GM21529 (cell line): ENCODE data around the gene NDUFB6.
A peak's percentile ranks its signal among the peaks of the same experiment; 100 is the strongest.
"Not testable (repeated sequence)": the region's sequence is repeated elsewhere in the genome, so short reads cannot be mapped to it uniquely, and the experiment has no call there.

Source experiments
- ATAC-seq: cut with Tn5 transposase; IDR thresholded peaks from one replicate; pipeline ENCODE4 v1.9.1; 2021; ENCODE audit not compliant: unreplicated experiment

NDUFB6 gene

DNA sequence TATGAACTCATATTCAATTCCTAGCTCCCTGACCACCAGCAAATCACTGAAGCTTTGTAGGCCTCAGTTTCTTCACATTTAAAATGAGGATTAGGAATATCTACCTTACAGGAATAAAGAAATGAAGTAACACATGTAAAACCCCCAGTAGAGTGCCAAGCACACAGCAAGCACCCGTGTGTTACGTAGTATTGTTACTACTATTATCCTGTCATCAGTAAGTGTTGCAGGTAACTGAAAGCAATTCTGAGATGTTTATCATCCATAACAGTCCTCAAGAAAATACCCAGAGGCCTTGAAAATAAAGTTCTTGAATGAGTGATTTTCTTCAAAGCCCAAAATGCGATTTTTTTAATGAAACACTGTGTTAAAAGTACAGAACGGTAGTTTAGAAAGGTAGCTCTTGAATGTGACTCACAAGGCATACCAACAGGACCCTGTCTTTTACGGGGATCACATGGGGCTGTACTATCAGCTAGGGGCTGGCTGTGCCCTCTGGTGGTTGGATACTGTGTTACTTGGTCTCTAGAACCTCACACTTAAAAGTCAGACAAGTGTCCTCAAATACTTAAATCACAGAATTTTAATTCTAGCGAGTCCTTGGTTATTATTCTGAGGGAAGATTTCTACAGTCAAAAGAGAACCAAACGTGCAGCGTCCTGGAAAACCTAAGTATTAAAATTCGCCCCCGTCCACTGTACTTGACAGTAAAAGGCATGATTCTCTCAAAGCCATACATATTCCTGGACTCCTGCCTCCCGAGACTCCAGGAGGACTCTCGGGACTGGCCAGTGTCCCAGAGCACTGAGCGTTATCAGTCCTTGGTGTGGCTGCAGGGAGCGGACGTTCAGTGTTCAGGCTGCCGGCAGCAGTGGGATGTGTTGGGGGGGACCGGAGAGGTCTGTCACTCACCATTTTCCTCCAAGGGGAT is 725 bp downstream of the NDUFB6 start:
- ATAC-seq, result peak; percentile 88

GRCh38 chr9:32570262-32570661 is 2.7 kb downstream of the NDUFB6 start:
- ATAC-seq, result no peak

GRCh38 chr9:32566770-32567169 is 6.2 kb downstream of the NDUFB6 start:
- ATAC-seq, result no peak

GRCh38 chr9:32565967-32566366 is 7.0 kb downstream of the NDUFB6 start:
- ATAC-seq, result no peak

DNA sequence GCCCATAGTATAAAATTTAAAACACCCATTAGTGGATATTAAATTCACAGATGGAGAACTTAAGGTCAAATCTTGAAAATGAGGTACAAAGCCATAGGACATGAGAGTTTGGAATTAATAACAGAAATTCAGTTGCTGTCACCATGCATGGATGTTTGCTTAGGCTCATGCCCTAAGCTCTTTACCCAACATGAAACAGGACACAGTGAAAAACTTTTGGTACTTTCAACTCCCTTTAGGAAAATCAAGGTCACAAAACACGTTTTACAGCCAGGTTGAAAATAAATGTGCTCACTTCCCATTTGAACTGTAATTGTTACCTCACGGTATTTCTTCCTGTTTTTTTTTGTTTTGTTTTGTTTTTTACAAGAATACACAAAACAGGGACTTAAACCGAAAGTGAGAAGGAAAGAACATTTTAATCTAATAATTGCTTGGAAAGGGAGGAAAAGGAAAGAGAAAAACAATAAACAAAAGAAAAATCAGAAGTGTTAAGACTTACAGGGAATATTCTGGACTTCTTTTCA is 14.5 kb downstream of the NDUFB6 start:
- no peak for ATAC-seq

GRCh38 chr9:32554591-32554990 is 18.4 kb downstream of the NDUFB6 start:
- ATAC-seq, result no peak

DNA sequence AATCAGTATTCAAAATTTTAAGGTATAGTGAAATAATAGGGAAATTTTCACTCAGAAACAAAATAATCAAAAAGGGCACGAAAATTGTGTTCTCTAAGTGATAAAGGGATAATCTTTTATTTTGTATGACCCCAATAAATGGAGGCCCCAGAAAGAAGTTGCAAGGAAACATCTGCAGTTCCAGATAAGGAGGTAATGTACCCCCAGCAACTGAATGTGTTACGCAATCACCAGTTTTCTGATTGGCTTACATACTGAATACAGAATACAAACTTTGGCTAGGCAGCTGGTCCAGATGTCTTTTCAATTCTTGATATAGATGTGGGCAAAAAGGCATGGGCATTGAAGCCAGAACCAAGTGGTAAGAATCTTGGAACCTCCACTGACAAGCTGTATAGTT is 18.9 kb downstream of the NDUFB6 start:
- ATAC-seq, result no peak

- ATAC-seq, result peak; percentile 64
These were observed 20.6 kb downstream of the NDUFB6 start, which contains the start of the genes SMIM27 and TOPORS for GRCh38 chr9:32552172-32552872. SMIM27 (plus strand) TSS chr9:32552327; CDS start chr9:32552435, 108 bp downstream. TOPORS (minus strand) TSS chr9:32552586; CDS start chr9:32552436, 150 bp downstream.

GRCh38 chr9:32551276-32552051 is 21.5 kb downstream of the NDUFB6 start:
- peak; percentile 3 for ATAC-seq

DNA sequence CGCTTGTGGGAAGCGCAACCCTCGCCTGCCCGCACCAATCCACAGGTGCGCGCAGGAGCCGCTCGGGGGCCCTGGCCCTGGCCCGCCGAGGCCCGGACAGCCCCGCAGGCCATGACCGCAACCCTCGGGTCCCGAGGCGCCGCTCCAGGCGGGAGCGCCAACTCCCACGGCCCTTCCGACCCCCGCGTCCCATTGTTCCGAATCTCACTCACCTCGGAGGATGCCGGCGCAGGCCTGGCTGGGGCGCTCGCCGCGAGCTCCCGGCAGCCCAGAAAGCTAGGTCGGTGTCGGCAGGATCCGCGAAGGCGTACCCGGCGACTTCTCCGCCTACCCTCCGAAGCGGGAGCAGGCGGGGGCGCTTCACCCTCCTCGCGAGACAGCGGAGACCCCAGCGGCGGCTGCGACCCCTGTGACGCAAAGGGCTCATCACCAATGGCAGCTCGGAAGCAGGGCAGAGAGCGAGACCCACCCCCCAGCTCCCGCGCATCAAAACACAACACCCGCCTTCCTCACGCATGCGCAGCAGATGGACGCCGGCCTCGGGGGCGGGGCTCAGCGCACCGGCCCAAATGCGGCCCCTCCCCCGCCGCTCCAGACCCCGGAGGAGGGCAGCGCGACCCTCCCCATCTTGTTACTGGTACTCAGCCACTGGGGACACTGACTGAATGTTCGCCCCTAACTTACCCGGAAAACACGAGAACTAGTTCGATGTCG is 22.2 kb downstream of the NDUFB6 start:
- ATAC-seq, result peak; percentile 61

DNA sequence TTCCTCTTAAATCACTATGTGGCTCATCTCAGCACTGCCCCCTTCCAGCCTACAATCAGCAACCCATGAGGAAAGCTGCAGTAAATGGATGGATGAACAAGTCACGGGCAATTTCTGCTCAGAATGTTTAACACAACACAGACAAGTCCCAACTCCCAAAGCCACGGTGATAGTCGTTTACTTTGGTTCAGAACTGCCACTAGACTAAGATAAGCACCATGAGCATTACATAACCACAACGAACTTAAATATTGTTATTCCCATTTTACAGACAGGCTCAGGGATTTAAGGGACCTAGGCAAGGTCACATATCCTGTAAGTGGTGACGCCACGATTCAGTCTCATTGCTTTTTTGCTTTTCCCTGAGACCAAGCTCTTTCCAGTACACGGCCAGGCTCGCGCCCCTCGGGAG is 22.8 kb downstream of the NDUFB6 start:
- ATAC-seq, result no peak

DNA sequence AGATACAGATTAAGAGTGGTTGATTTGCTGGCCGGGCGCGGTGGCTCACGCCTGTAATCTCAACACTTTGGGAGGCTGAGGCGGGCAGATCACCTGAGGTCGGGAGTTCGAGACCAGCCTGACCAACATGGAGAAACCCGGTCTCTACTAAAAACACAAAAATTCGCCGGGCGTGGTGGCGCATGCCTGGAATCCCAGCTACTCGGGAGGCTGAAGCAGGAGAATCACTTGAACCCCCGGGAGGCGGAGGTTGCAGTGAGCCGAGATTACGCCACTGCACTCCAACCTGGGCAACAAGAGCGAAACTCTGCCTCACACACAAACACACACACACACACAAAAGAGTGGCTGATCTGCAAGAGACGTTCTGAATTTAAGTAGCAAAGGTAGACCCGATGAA is 24.7 kb downstream of the NDUFB6 start:
- ATAC-seq, result not testable (repeated sequence)

DNA sequence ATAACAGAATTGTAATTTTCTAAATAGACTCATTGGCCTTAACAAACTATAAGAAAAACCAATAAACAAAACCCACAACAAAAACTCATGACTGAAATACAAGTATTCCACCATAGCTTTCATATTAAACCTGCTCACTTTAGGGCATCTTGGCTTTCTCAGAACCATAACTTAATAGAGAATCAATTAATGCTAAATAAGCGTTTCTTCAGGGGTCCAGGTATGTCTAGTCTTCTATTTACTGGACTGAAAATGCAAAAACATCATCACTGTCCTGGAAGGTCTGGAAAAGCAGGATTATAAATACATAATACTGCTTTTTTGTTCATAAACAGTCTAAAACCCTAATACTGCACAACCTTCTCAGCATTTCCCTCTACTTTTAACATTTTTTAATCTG is 27.1 kb downstream of the NDUFB6 start:
- ATAC-seq, result no peak

DNA sequence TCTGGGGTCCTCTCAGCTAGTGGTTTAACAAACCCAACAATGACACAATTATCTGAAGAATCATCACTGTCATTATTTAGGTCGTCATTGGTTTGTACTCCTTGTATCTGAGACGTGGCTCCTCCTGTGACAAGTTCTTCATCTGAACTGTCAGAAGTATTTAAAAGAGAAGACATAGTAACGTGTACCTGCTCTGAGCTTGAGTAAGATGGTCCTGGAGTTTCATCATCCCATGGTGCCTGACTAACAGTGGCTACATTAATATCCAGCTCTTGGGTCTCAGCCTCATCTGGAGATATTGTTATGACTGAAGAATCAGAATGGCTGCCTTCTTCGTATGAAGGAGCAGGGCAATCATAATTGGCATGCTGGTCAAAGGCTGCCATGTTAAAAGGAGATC is 29.9 kb downstream of the NDUFB6 start:
- ATAC-seq, result no peak

DNA sequence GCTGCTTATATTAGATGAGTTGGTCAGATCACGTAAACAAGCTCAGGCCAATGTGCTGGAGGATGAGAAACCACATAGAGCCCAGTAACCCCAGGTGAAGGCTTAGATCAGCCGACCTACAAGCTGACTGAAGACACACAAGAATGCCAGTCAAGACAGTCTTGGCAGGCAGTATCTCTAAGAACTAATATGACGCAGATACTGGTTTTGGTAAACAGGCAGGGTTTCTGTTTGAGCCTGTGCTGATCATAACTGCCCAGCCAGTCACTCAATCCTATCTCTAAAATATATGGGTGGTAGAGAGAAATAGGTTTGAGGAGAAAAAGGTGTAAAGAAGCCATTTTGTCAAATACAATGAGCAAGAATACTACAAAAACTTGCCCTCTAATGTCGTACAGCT is 39.1 kb downstream of the NDUFB6 start:
- no peak for ATAC-seq

DNA sequence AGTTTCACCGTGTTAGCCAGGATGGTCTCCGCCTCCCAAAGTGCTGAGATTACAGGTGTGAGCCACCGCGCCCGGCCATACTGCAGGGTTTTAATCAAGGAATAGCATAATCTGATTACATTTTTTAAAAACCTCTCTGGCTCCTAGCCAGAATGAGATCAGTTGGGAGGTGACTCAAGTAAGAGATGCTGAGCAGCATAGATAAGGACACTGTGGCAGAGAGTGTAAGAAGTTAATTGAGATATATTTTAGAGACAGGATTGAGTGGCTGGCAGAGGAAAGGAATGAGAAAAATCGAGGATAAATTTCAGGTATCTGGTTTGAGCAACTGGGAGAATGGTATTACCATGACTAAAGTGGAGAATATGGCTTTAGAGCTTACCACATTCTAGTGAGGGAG is 39.6 kb downstream of the NDUFB6 start:
- no peak for ATAC-seq

DNA sequence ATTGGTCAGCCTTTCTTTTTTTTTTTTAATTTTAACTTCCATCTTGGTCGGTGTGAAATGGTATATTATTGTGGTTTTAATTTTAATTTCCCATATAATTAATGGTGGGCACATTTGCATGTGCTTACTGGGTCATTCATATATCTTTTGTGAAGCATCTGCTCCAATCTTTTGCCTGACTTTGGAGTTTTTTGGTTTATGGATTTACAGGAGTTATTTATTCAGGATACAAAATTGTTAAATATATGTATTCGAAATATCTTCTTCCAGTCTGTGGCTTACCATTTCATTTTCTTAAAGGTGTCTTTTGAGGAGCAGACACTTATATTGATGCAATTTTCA is 46.3 kb downstream of the NDUFB6 start:
- ATAC-seq, result no peak

DNA sequence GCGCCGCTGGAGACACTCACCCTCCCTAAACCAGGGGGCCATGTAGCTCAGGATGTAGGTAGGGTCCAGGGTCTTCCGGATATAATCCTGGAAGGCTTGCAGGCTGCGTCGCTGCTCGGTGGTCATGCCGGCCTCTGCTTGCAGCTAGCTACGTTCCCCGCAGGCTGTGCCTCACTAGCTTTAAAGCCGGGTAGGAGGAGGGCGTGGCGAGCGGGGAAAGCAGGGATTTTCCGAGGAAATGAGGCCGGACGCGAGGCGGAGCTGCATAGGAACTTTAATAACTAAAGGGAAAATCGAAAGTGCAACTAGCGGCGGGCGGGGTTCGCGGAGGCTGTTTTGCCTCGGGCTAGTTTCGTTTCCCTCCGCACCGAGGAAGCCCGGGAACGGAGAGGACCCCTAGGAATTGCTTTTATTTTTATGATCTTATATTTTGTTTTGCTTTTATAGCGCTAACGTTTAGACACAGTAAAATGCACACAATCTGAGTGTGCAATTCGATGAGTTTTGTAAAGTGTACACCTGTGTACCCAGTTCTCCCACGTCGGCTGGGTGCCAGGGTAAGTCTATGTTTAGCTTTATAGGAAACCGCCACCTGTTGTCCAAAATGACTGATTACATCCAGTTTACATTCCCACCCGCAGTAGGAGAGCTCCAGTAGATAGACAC is 46.8 kb downstream of the NDUFB6 start, which contains the start of gene RIGI:
Gene RIGI, minus strand, starts transcription at position 156 of the 666 bp plus-strand sequence. Its CDS starts 30 bp downstream, at position 126.
- ATAC-seq, result peak; percentile 67

DNA sequence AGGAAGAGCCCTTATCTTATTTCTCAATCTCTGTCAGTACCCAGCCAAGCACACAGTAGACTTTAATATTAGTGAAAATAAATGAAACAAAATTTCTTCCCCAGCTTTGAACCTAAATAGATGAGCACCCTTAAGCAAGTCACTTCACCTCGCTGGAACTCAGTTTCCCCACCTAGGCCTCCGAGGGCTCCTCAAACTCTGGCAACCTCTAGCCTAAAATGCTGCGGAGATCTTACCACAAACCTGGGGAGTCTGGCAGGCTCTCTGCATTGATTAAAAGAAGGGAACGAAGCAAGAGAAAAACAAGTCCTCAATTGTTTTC is 47.3 kb downstream of the NDUFB6 start:
- ATAC-seq, result peak; percentile 22
